ENCODE measurements around the gene TMED5.

Gene TMED5

GRCh38 chr1:93154898-93155297, 25.3 kb downstream of the TMED5 start:
- H3K27ac ChIP-seq (replicated peaks) = no peak overlapping the region
- TF ChIP-seq CTCF (IDR thresholded peaks at IDR 0.05; ENCODE audit: insufficient read depth, low read length) (no peak), GABPA (IDR thresholded peaks at IDR 0.05; ENCODE audit: low read depth) (no peak), SPI1 (IDR thresholded peaks at IDR 0.05; ENCODE audit: borderline replicate concordance, low read depth) (no peak), REST (IDR thresholded peaks at IDR 0.05; ENCODE audit: insufficient replicate concordance, low read depth) (no peak), POLR2AphosphoS5 (IDR thresholded peaks at IDR 0.05; ENCODE audit: low read depth) (no peak)
- no peak for DNase-seq (ENCODE audit: low read depth in 1 of 2, low spot score in 1 of 2)
- no peak overlapping the region for H3K4me3 ChIP-seq (replicated peaks; ENCODE audit: insufficient read depth, low read length)
- H3K27me3 ChIP-seq (ENCODE audit: insufficient read depth, poor library complexity, severe bottlenecking) = no peaks in the 10 kb centered on the region

GRCh38 chr1:93152835-93153234, 27.4 kb downstream of the TMED5 start:
- TF ChIP-seq GABPA (IDR thresholded peaks at IDR 0.05; ENCODE audit: low read depth) (no peak), REST (IDR thresholded peaks at IDR 0.05; ENCODE audit: insufficient replicate concordance, low read depth) (no peak), CTCF (IDR thresholded peaks at IDR 0.05; ENCODE audit: insufficient read depth, low read length) (no peak), POLR2AphosphoS5 (IDR thresholded peaks at IDR 0.05; ENCODE audit: low read depth) (no peak), SPI1 (IDR thresholded peaks at IDR 0.05; ENCODE audit: borderline replicate concordance, low read depth) (no peak)
- no peak for DNase-seq (ENCODE audit: low read depth in 1 of 2, low spot score in 1 of 2)
- Histone ChIP-seq H3K27ac (replicated peaks) (no peak overlapping the region), H3K27me3 (ENCODE audit: insufficient read depth, poor library complexity, severe bottlenecking) (no peaks in the 10 kb centered on the region), H3K4me3 (replicated peaks; ENCODE audit: insufficient read depth, low read length) (no peak overlapping the region)

GRCh38 chr1:93151474-93151873, 28.7 kb downstream of the TMED5 start:
- H3K27ac ChIP-seq (replicated peaks) = no peak overlapping the region
- no peak for DNase-seq (ENCODE audit: low read depth in 1 of 2, low spot score in 1 of 2)
- no peaks in the 10 kb centered on the region for H3K27me3 ChIP-seq (ENCODE audit: insufficient read depth, poor library complexity, severe bottlenecking)
- no peak for TF ChIP-seq GABPA (IDR thresholded peaks at IDR 0.05; ENCODE audit: low read depth)
- no peak for TF ChIP-seq POLR2AphosphoS5 (IDR thresholded peaks at IDR 0.05; ENCODE audit: low read depth)
- TF ChIP-seq REST (IDR thresholded peaks at IDR 0.05; ENCODE audit: insufficient replicate concordance, low read depth) = no peak
- no peak for TF ChIP-seq SPI1 (IDR thresholded peaks at IDR 0.05; ENCODE audit: borderline replicate concordance, low read depth)
- no peak for TF ChIP-seq CTCF (IDR thresholded peaks at IDR 0.05; ENCODE audit: insufficient read depth, low read length)
- no peak overlapping the region for H3K4me3 ChIP-seq (replicated peaks; ENCODE audit: insufficient read depth, low read length)
